ENCODE measurements around the gene HEPHL1.
"Not testable (repeated sequence)": the region's sequence is repeated elsewhere in the genome, so short reads cannot be mapped to it uniquely, and the experiment has no call there.

Gene HEPHL1

GRCh38 chr11:94151903-94152677 is 130.9 kb downstream of the HEPHL1 start:
- no peak for DNase-seq (ENCODE audit: low spot score)

- DNase-seq (ENCODE audit: low spot score): no peak
Observed at GRCh38 chr11:94152678-94153065, 131.5 kb downstream of the HEPHL1 start.

- DNase-seq (ENCODE audit: low spot score): no peak
Observed at GRCh38 chr11:94153320-94153719, 132.2 kb downstream of the HEPHL1 start.

- DNase-seq (ENCODE audit: low spot score): no peak
Observed at GRCh38 chr11:94154095-94154856, 133.1 kb downstream of the HEPHL1 start.

GRCh38 chr11:94157339-94157738 is 136.2 kb downstream of the HEPHL1 start:
- DNase-seq (ENCODE audit: low spot score): not testable (repeated sequence)
